ENCODE results near the gene RANBP3.

DNA sequence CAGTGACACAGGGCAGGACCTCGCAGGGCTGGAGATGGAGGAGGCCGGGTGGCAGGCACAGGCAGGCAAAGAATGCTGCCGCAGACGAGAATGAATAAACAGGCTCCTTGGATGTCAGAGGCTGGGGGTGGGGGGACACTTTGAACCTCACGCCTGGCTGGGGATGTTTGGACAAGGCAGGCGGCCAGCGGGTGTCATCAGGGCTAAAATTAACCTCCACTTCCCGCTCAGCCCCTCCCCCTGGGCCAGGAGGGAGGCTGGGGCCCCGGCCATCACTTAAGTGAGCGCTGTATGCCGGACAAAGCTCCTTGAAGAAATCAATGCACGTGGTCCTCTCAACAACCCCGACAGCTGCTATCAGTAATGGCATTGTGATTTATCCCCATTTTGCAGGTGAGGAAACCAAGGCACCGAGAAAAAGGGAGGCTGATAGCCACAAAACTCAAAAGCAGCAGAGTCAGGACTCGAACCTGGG lies 97.3 kb downstream of the RANBP3 start:
- TF ChIP-seq SIX5 (IDR thresholded peaks at IDR 0.05; ENCODE audit: low read depth, low read length), result no peak
- no peak for TF ChIP-seq YY1 (IDR thresholded peaks at IDR 0.05; ENCODE audit: low read depth, low read length)
- TF ChIP-seq, protein P1, sequence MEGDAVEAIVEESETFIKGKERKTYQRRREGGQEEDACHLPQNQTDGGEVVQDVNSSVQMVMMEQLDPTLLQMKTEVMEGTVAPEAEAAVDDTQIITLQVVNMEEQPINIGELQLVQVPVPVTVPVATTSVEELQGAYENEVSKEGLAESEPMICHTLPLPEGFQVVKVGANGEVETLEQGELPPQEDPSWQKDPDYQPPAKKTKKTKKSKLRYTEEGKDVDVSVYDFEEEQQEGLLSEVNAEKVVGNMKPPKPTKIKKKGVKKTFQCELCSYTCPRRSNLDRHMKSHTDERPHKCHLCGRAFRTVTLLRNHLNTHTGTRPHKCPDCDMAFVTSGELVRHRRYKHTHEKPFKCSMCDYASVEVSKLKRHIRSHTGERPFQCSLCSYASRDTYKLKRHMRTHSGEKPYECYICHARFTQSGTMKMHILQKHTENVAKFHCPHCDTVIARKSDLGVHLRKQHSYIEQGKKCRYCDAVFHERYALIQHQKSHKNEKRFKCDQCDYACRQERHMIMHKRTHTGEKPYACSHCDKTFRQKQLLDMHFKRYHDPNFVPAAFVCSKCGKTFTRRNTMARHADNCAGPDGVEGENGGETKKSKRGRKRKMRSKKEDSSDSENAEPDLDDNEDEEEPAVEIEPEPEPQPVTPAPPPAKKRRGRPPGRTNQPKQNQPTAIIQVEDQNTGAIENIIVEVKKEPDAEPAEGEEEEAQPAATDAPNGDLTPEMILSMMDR (IDR thresholded peaks at IDR 0.05; ENCODE audit: control extremely low read depth in 1 of 3, insufficient read depth in 1 of 3, low read depth in 1 of 3, low read length in 3 of 3), result no peak
- TF ChIP-seq SIN3A (conservative IDR thresholded peaks at IDR 0.05 in 1 of 2, IDR thresholded peaks at IDR 0.05 in 1 of 2; ENCODE audit: low read depth in 1 of 2, low read length in 2 of 2), result no peak
- TF ChIP-seq CEBPB (IDR thresholded peaks at IDR 0.05; ENCODE audit: low read depth, low read length), result no peak
- no peak for TF ChIP-seq EZH2 (IDR thresholded peaks at IDR 0.05; ENCODE audit: low read depth, low read length, severe bottlenecking)
- TF ChIP-seq RXRA (IDR thresholded peaks at IDR 0.05; ENCODE audit: insufficient read depth, low read depth, low read length), result no peak
- TF ChIP-seq EGR1 (IDR thresholded peaks at IDR 0.05; ENCODE audit: borderline replicate concordance, low read depth, low read length), result no peak
- TF ChIP-seq RNF2 (IDR thresholded peaks at IDR 0.05; ENCODE audit: borderline replicate concordance, low read depth, low read length, missing control alignments, poor library complexity, severe bottlenecking), result no peak
- TF ChIP-seq, protein P2, sequence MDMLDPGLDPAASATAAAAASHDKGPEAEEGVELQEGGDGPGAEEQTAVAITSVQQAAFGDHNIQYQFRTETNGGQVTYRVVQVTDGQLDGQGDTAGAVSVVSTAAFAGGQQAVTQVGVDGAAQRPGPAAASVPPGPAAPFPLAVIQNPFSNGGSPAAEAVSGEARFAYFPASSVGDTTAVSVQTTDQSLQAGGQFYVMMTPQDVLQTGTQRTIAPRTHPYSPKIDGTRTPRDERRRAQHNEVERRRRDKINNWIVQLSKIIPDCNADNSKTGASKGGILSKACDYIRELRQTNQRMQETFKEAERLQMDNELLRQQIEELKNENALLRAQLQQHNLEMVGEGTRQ (IDR thresholded peaks at IDR 0.05; ENCODE audit: low read length), result no peak
- no peak for TF ChIP-seq SP2 (IDR thresholded peaks at IDR 0.05; ENCODE audit: low read length)
- no peak for TF ChIP-seq RFX5 (IDR thresholded peaks at IDR 0.05; ENCODE audit: borderline replicate concordance, low read depth, low read length)

Data from H1 (cell line).